K562 (cell line): ENCODE results near the gene AMBRA1. TPM values are rescaled to one million over a fixed set of nuclear protein-coding genes. Genes with fewer than 3 reads are reported as not detected.
A peak's percentile ranks its signal among the peaks of the same experiment; 100 is the strongest.

Experiments used
- CXXC5 ChIP-seq: fragments of 250-450 bp; sonication (Bioruptor Pico); IDR thresholded peaks from 2 replicates; pipeline ENCODE4 v1.8.0; 2022; ENCODE audit warnings: inconsistent platforms, mild to moderate bottlenecking, moderate library complexity
- ELF4 ChIP-seq: fragments of 450-650 bp; formaldehyde crosslinking; IDR thresholded peaks from 2 replicates; pipeline ENCODE4 v1.4.0; 2022; ENCODE audit warnings: missing genetic modification characterization
- MBD2 ChIP-seq: sonication (generic); IDR thresholded peaks from 2 replicates; pipeline ENCODE4 v1.6.1; 2016; ENCODE audit warnings: low read depth, borderline replicate concordance
- MYC ChIP-seq, 2 experiments: fragments of 250-450 bp in 1 of 2; sonication (Bioruptor Pico) in 1 of 2; IDR thresholded peaks; 2 replicates each; pipeline versions ENCODE4 v1.5.1 to v1.6.1; 2012 to 2021; ENCODE audit warnings: low read depth in 2 of 2, borderline replicate concordance in 1 of 2, improper control_type of control experiment in 1 of 2, low read length in 1 of 2, mild to moderate bottlenecking in 1 of 2, moderate library complexity in 1 of 2
- NR1H2 ChIP-seq: sonication (generic); formaldehyde crosslinking; IDR thresholded peaks from 2 replicates; pipeline ENCODE4 v1.4.0; 2020; ENCODE audit warnings: mild to moderate bottlenecking, missing genetic modification reagents
- PKNOX1 ChIP-seq: fragments of 450-650 bp; IDR thresholded peaks from 2 replicates; pipeline ENCODE4 v1.6.1; 2016
- PML ChIP-seq: IDR thresholded peaks from 2 replicates; pipeline ENCODE4 v1.6.1; 2012; ENCODE audit warnings: low read length, inconsistent platforms
- POLR2A ChIP-seq: fragments of 450-650 bp; conservative IDR thresholded peaks from 2 replicates; pipeline ENCODE4 v1.6.1; 2016
- POLR2G ChIP-seq: fragments of 200-400 bp; formaldehyde crosslinking; IDR thresholded peaks from 2 replicates; pipeline ENCODE4 v1.6.1; 2017; ENCODE audit warnings: low read depth, mild to moderate bottlenecking, antibody characterized with exemption, low read length, moderate library complexity
- RBBP5 ChIP-seq: fragments of 200-600 bp; sonication (generic); IDR thresholded peaks from 2 replicates; pipeline ENCODE4 v1.6.1; 2012; ENCODE audit warnings: borderline replicate concordance, mild to moderate bottlenecking, low read length, control low read depth, inconsistent platforms; ENCODE audit not compliant: insufficient read depth, poor library complexity, severe bottlenecking
- RCOR1 ChIP-seq, 2 experiments: IDR thresholded peaks; 2 replicates each; pipeline ENCODE4 v1.6.1; 2012; ENCODE audit warnings: low read depth in 2 of 2, low read length in 2 of 2, borderline replicate concordance in 1 of 2, improper control_type of control experiment in 1 of 2
- RNF2 ChIP-seq: sonication (generic); IDR thresholded peaks from 2 replicates; pipeline ENCODE4 v1.6.1; 2016
- SLC30A9 ChIP-seq: fragments of 250-450 bp; sonication (Bioruptor Pico); IDR thresholded peaks from 2 replicates; pipeline ENCODE4 v1.8.0; 2022; ENCODE audit warnings: mild to moderate bottlenecking, moderate library complexity
- ZBTB11 ChIP-seq, 3 experiments: fragments of 200-800 bp in 1 of 3; fragments of 250-450 bp in 1 of 3; fragments of 450-650 bp in 1 of 3; sonication (Bioruptor Pico) in 1 of 3; sonication (Bioruptor generic) in 1 of 3; formaldehyde crosslinking in 1 of 3; IDR thresholded peaks; 2 replicates each; pipeline versions ENCODE4 v1.6.1 to v1.8.0; 2016 to 2022; ENCODE audit warnings: mild to moderate bottlenecking in 2 of 3, missing genetic modification characterization in 2 of 3, missing compliant biosample characterization in 1 of 3, moderate library complexity in 1 of 3
- ZNF134 ChIP-seq: fragments of 250-450 bp; sonication (Bioruptor Pico); conservative IDR thresholded peaks from 2 replicates; pipeline ENCODE4 v1.4.0; 2020
- ZNF444 ChIP-seq: fragments of 250-450 bp; sonication (Bioruptor Pico); IDR thresholded peaks from 2 replicates; pipeline ENCODE4 v1.4.0; 2020; ENCODE audit warnings: mild to moderate bottlenecking, moderate library complexity
- ZNF507 ChIP-seq: conservative IDR thresholded peaks from 2 replicates; pipeline ENCODE4 v1.6.1; 2017; ENCODE audit warnings: missing genetic modification characterization, missing compliant biosample characterization
- polyA plus RNA-seq, 8 experiments: library from polyadenylated mRNA; depleted of rRNA in 4 of 8; stranded (reverse) in 5 of 8; unstranded in 3 of 8; fragments of >200 nt; fragmentation: Nextera tagmentation in 2 of 8; fragmentation: Illumina TruSeq in 1 of 8; extraction: Ambion mirVana in 2 of 8; extraction: Trizol in 1 of 8; gene quantifications; 2 replicates each; pipeline versions ENCODE4 v1.2.1 to v1.2.3, GENCODE V29; 2011 to 2014; ENCODE audit warnings: inconsistent platforms in 1 of 8, missing spikeins in 1 of 8
- total RNA-seq, 7 experiments: library from RNA; depleted of rRNA in 6 of 7; stranded (reverse); fragments of >200 nt in 6 of 7; fragmentation: Illumina TruSeq in 2 of 7; extraction: Trizol in 2 of 7; gene quantifications; 2 replicates each; pipeline versions ENCODE4 v1.2.1 to v1.2.3, GENCODE V29; 2011 to 2021; ENCODE audit warnings: low replicate concordance in 1 of 7
- TF ChIP-seq, protein P1 (sequence below): fragments of 250-450 bp; sonication (Bioruptor Pico); IDR thresholded peaks from 2 replicates; pipeline ENCODE4 v1.9.0; 2021; ENCODE audit warnings: mild to moderate bottlenecking, inconsistent platforms
- TF ChIP-seq, protein P2 (sequence below): sonication (generic); formaldehyde crosslinking; IDR thresholded peaks from 2 replicates; pipeline ENCODE4 v1.9.0; 2022; ENCODE audit warnings: mild to moderate bottlenecking, missing genetic modification reagents

The AMBRA1 gene
- total and polyA plus RNA-seq, 9 of the 15 experiments (the other 6 are each of a cell fraction or from before 2014, with no cell fraction given) = 0.15 to 24.5 (median 13.0) TPM

GRCh38 chr11:46361283-46362155, 232.3 kb downstream of the AMBRA1 start (continued):
- TF ChIP-seq ZBTB11 (CRISPR knock-in tag; IDR thresholded peaks at IDR 0.05) (peak in 1 of 3 experiments; percentile 54; a peak in 1 of 6 replicates), CXXC5 (CRISPR knock-in tag) (peak; percentile 85), RBBP5 (peak; percentile 44), MYC (IDR thresholded peaks at IDR 0.05; ENCODE audit: low read depth, low read length) (peak; percentile 51; the same call in 1 of the 2 replicates), MYC (CRISPR knock-in tag; IDR thresholded peaks at IDR 0.05; ENCODE audit: borderline replicate concordance, low read depth) (no peak), MBD2 (peak; percentile 23; the same call in 1 of the 2 replicates), ZNF444 (peak; percentile 74; the same call in 1 of the 2 replicates), POLR2G (peak; percentile 75), PKNOX1 (peak; percentile 21; the same call in 1 of the 2 replicates), PML (peak; percentile 22; the same call in 1 of the 2 replicates), RCOR1 (IDR thresholded peaks at IDR 0.05; ENCODE audit: borderline replicate concordance in 1 of 2, low read depth in 2 of 2, low read length in 2 of 2) (peak in 1 of 2 experiments; percentile 66; a peak in 1 of 4 replicates), POLR2A (peak; percentile 56), RNF2 (peak; percentile 77; the same call in 1 of the 2 replicates), NR1H2 (no peak), ZNF507 (no peak), SLC30A9 (no peak), ZNF134 (CRISPR knock-in tag) (peak; percentile 68), ELF4 (CRISPR knock-in tag) (0 out of 2 replicates have a peak, but pooled peaks have one; percentile 45)
- TF ChIP-seq, protein P1, sequence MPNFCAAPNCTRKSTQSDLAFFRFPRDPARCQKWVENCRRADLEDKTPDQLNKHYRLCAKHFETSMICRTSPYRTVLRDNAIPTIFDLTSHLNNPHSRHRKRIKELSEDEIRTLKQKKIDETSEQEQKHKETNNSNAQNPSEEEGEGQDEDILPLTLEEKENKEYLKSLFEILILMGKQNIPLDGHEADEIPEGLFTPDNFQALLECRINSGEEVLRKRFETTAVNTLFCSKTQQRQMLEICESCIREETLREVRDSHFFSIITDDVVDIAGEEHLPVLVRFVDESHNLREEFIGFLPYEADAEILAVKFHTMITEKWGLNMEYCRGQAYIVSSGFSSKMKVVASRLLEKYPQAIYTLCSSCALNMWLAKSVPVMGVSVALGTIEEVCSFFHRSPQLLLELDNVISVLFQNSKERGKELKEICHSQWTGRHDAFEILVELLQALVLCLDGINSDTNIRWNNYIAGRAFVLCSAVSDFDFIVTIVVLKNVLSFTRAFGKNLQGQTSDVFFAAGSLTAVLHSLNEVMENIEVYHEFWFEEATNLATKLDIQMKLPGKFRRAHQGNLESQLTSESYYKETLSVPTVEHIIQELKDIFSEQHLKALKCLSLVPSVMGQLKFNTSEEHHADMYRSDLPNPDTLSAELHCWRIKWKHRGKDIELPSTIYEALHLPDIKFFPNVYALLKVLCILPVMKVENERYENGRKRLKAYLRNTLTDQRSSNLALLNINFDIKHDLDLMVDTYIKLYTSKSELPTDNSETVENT = peak; percentile 43; the same call in 1 of the 2 replicates
- TF ChIP-seq, protein P2, sequence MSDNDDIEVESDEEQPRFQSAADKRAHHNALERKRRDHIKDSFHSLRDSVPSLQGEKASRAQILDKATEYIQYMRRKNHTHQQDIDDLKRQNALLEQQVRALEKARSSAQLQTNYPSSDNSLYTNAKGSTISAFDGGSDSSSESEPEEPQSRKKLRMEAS = peak; percentile 56; the same call in 1 of the 2 replicates
